ENCODE data around the gene ZSWIM4.

DNA sequence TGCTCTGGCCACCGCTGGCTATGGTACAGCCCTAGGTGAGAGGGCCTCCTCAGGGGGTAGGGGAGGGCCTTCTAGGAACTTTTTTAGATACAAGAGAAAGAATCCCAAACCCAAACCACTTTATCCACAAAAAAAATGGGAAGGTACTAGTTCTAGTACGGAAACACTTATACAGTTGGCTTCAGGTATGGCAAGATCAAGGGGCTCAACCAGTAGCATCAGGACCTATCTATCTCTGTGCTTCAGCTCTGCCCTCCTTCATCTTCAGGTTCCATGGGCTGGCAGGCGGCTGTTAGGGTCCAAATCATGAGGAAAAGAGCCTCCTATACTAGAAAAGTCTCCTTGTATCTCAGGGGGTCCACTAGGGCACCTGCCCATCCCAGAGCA lies 29.2 kb upstream of the ZSWIM4 start:
- TF ChIP-seq POLR2A (IDR thresholded peaks at IDR 0.05; ENCODE audit: low read length) (no peak), GATA1 (IDR thresholded peaks at IDR 0.05; ENCODE audit: low read depth, low read length) (no peak)
